ENCODE results near the gene FANCD2. TPM values are rescaled to one million over a fixed set of nuclear protein-coding genes. Genes with fewer than 3 reads are reported as not detected.
A peak's percentile ranks its signal among the peaks of the same experiment; 100 is the strongest.
"Not testable (repeated sequence)": the region's sequence is repeated elsewhere in the genome, so short reads cannot be mapped to it uniquely, and the experiment has no call there.

Gene FANCD2
- total RNA-seq, 2 donors from 2014 or later = 77.2 to 81.2 TPM

DNA sequence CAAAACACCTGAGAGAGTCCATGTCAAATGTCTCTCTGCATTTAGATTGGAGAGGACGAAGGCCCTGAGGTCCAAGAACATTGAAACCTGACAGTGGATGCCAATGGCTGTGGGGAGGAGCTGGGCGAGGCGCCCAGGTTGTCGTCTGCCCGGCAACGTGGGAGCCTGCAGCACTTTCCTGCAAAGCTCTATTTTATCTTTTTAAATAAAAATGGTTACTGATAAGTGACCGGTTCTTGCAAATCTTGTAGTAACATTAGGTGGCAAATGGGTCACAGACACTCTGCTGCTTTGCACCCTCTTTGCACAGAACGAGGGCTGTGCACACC is 19.5 kb upstream of the FANCD2 start:
- DNase-seq = no peak
- H3K36me3 Mint-ChIP-seq (ENCODE audit: insufficient read depth in 2 of 2) = peaks cover 6 to 14% of the 10 kb centered on the region in 2 donors
- ATAC-seq (replicated peaks in 1 of 2) = no peak
- peaks cover 28% of the 10 kb centered on the region for H3K4me1 Mint-ChIP-seq (ENCODE audit: low read depth)
- H3K27ac Mint-ChIP-seq = no peak overlapping the region
- peaks cover 9% of the 10 kb centered on the region for H3K27me3 Mint-ChIP-seq (ENCODE audit: low read depth)
- H3K4me3 Mint-ChIP-seq = no peak overlapping the region
- H3K9me3 Mint-ChIP-seq = no peaks in the 10 kb centered on the region

DNA sequence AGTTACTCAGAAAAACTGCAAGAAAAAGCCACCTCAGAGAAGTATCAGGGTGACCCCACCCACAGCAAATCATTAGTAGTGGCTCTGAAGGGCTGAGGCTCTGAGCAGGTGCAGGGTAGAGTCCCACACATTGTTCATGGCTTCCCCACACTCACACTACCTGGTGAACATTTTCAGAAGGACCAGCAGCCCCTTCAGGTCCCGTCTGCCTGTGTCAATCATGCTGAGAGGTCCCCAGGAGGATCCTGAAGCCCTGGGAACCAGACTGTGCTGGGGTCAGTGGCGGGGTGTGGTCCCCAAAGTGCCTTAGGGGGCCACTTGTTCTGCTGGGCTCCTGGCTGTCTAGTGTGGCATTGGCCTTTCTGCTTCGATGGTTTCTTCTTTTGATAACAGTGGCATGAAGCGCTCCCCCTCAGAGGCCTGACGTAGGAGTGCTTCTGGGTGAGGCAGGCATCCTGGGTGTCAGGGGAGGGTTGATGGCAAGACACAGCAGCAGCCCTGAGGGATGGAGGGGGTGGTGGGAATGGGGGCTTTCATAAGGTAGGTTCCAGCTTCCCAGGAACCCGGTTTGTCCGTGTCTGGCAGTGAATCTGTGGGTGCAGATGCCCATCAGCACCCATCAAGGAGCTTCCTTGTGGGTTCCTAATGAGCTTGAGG is 19.0 kb upstream of the FANCD2 start:
- Mint-ChIP-seq H3K4me1 (ENCODE audit: low read depth) (peaks cover 28% of the 10 kb centered on the region), H3K36me3 (ENCODE audit: insufficient read depth in 2 of 2) (peaks cover 6 to 12% of the 10 kb centered on the region in 2 donors), H3K27ac (no peak overlapping the region), H3K9me3 (no peaks in the 10 kb centered on the region), H3K4me3 (no peak overlapping the region), H3K27me3 (ENCODE audit: low read depth) (peaks cover 15% of the 10 kb centered on the region)
- DNase-seq = no peak
- ATAC-seq (replicated peaks in 1 of 2) = no peak

DNA sequence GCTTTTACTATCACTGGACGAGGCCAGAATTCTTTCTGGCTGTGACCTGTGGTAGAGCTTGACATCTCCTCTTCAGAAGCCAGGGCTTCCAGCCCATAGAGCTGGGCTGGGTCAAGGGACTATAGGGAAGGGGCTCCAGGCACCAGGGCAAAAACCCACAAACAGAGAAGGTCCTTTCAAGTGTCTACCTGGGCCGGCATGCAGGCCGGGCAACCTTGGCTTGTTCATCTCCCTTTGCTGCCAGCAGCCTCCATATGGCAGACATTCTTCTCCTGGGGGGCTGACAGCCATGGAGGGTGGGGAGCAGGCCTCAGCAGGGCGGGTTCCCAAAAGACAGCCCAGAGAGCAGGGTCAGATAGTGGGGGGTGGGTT is 18.0 kb upstream of the FANCD2 start:
- peaks cover 28% of the 10 kb centered on the region for H3K4me1 Mint-ChIP-seq (ENCODE audit: low read depth)
- H3K9me3 Mint-ChIP-seq; H3K27ac Mint-ChIP-seq; H3K36me3 Mint-ChIP-seq (ENCODE audit: insufficient read depth in 2 of 2); ATAC-seq (replicated peaks in 1 of 2); DNase-seq: not testable (repeated sequence)
- H3K27me3 Mint-ChIP-seq (ENCODE audit: low read depth) = peaks cover 15% of the 10 kb centered on the region
- H3K4me3 Mint-ChIP-seq = peak overlapping the region; percentile 39 to 65

DNA sequence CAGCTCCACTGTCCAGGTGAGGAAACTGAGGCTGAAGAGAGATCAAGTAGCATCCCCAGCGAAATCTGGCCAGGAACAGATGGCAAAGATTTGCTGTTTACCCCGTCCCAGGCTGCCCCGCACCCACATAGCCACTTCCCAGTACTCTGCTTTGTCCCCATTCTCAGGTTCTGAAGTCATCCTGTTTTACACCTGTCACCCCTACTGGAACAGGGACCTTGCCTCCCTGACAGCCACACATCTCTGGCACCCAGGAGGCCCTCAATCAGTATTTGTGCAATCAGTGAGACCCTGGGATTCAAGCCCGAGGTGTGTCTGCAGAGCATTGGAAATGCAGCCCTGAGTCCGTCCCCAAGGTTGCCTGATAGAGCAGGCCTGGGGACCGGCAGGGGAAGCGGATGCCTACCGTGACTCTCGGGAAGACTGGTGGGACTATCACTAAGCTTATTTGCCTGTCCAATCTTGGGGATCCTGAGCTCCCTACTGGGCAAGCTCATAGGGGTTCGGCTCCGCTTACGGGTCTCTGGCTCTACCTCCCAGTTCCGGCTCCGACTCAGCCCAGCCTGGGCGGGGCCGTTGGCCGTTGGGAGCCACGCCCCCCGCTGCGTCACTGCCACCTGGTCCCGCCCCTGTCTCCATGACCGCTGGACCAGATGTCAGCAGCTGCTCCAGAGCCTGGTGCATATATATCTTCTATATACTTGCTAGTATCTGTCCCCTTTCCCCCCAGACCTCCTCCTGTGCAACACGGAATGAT is 17.5 kb upstream of the FANCD2 start:
- DNase-seq (peak; percentile 84 to 89), ATAC-seq (replicated peaks in 1 of 2) (peak; percentile 80 to 82)
- no peak overlapping the region for H3K27ac Mint-ChIP-seq
- H3K9me3 Mint-ChIP-seq = no peaks in the 10 kb centered on the region
- peaks cover 0 to 2% of the 10 kb centered on the region in 2 donors for H3K36me3 Mint-ChIP-seq (ENCODE audit: insufficient read depth in 2 of 2)
- peak overlapping the region; percentile 65 to 72 for H3K4me3 Mint-ChIP-seq
- H3K4me1 Mint-ChIP-seq (ENCODE audit: low read depth) = peaks cover 28% of the 10 kb centered on the region
- peaks cover 15% of the 10 kb centered on the region for H3K27me3 Mint-ChIP-seq (ENCODE audit: low read depth)

DNA sequence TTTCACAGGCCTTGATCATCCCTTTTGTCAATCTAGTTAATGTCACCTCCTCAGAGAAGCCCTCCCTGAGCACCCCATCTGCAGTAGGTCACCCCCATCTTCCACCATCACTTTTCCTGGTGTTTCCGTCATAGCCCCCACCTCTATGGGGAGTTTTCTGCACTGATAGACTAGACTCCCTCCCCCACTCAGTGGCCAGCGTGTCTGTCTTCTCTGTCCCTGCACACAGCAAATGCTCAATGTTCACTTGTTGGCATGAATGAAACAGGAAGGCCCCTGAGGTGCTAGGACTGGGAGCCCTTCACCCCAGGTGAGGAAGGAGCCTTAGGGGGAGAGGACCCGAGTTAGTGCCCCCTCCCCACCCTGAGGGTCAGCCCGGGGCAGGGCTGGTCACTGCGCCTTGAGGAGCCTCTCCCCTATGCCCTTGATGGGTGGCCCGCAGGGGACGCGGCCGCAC is 15.8 kb upstream of the FANCD2 start:
- ATAC-seq (replicated peaks in 1 of 2) = no peak
- Mint-ChIP-seq H3K4me3 (peak overlapping the region; percentile 31 to 67), H3K4me1 (ENCODE audit: low read depth) (peaks cover 28% of the 10 kb centered on the region)

DNA sequence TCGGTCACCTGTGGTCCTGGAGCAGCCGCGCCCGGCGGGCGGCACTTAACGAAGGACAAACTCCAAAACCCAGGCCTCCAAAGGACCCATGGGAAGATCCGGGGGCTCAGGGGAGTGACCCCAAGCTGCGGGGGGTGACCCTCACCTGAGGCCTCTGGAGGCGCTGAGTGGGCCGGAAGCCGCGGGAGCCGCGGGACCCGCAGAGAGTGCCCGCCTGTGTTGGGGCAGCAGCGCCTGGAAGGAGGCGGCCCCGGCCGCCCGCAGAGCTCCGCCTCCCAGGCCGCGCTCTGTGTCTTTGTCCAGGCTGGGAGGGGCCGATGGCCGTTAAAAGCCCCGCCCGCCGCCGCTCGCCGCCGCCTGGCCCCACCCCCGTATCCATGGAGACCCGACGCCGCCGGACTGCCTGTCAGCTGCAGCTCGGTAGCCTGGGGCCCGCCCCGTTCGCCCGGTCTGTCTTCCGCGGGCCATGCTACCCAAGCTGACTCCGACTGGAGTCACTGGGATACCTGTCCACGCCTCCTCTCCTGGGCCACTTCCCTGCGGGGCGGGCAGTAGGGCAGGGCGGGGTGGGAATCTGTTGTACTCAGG is 15.3 kb upstream of the FANCD2 start:
- ATAC-seq (replicated peaks in 1 of 2) (peak; percentile 84 to 87), DNase-seq (peak; percentile 91 to 92)
- H3K36me3 Mint-ChIP-seq (ENCODE audit: insufficient read depth in 2 of 2) = no peaks in the 10 kb centered on the region
- H3K4me1 Mint-ChIP-seq (ENCODE audit: low read depth) = peaks cover 28% of the 10 kb centered on the region
- no peak overlapping the region for H3K27ac Mint-ChIP-seq
- H3K9me3 Mint-ChIP-seq = no peaks in the 10 kb centered on the region
- H3K27me3 Mint-ChIP-seq (ENCODE audit: low read depth) = peaks cover 15% of the 10 kb centered on the region
- H3K4me3 Mint-ChIP-seq = peak overlapping the region; percentile 31 to 67

More for the DNA sequence above, 15.8 kb upstream of the FANCD2 start:
- Mint-ChIP-seq H3K27me3 (ENCODE audit: low read depth) (peaks cover 15% of the 10 kb centered on the region), H3K9me3 (no peaks in the 10 kb centered on the region), H3K36me3 (ENCODE audit: insufficient read depth in 2 of 2) (no peaks in the 10 kb centered on the region), H3K27ac (no peak overlapping the region)
- no peak for DNase-seq

DNA sequence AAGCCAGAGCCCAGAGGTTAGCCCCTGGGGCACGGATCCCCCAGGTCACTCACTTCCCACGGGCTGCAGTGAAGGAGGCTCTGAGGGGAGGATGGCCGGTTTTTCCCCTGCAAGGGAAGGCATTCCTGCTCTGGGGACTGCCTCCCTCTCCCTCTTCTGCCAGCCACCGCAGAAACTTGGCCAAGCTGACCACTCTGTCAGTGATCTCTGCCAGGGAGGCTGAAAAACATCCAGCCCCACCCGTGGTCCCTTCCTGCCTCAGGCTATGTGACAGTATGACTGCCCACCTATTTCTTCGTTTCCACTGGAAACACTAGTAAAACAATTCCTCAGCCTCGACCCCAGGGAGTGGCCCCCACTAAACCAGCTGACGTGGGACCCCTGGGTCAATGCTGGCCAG is 14.6 kb upstream of the FANCD2 start:
- ATAC-seq (replicated peaks in 1 of 2) (no peak), DNase-seq (no peak)
- H3K27me3 Mint-ChIP-seq (ENCODE audit: low read depth) = peaks cover 15% of the 10 kb centered on the region
- no peak overlapping the region for H3K27ac Mint-ChIP-seq
- H3K4me3 Mint-ChIP-seq = peak overlapping the region; percentile 41 to 67
- no peaks in the 10 kb centered on the region for H3K36me3 Mint-ChIP-seq (ENCODE audit: insufficient read depth in 2 of 2)
- no peaks in the 10 kb centered on the region for H3K9me3 Mint-ChIP-seq
- peaks cover 28% of the 10 kb centered on the region for H3K4me1 Mint-ChIP-seq (ENCODE audit: low read depth)

DNA sequence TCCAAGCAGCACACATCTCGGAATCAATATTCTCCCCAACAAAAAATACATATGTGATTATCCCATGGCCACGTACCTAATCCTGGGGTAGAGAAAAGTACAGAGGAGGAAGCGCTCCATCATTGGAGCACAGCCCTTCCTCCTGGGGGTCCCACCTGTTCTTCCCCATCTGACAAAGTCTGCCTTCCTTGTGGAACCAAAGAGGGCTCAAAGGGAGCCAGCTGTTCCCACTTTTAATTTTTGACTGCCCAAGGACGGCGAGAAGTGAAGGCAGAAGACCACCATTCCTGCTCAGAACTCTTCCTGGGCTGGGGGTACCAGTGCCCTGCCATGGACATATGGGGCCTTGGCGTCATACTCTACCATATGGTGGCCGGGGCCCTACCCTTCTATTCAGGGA is 14.1 kb upstream of the FANCD2 start:
- Mint-ChIP-seq H3K27me3 (ENCODE audit: low read depth) (peaks cover 15% of the 10 kb centered on the region), H3K9me3 (no peaks in the 10 kb centered on the region), H3K36me3 (ENCODE audit: insufficient read depth in 2 of 2) (no peaks in the 10 kb centered on the region), H3K4me1 (ENCODE audit: low read depth) (peaks cover 28% of the 10 kb centered on the region), H3K27ac (no peak overlapping the region), H3K4me3 (peak overlapping the region in 1 of 2 donors; percentile 59)
- no peak for DNase-seq
- no peak for ATAC-seq (replicated peaks in 1 of 2)

DNA sequence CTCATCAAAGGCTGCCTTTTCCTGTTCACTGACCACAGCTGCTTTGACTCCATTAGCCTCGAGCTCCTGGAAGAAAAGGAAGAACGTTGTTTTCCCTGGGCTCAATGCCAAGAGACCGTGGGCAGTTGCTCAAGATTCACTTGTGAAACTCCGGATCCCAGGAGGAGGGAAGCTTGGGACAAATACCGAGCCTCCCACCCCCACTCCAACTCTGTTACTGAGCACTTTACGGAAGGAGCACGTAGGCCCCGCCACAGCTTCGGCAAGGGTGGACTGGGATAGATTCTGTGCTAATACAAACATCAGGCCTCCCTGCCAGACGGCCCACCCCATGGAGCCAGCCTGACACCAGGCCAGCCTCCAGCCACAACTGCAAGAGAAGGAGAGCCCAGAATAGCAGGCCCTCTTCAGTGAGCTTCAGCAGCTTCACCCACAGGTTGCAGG is 10.8 kb upstream of the FANCD2 start:
- no peak for DNase-seq
- Mint-ChIP-seq H3K27ac (no peak overlapping the region), H3K27me3 (ENCODE audit: low read depth) (peaks cover 9% of the 10 kb centered on the region), H3K4me3 (no peak overlapping the region), H3K9me3 (no peaks in the 10 kb centered on the region), H3K36me3 (ENCODE audit: insufficient read depth in 2 of 2) (peaks cover 0 to 6% of the 10 kb centered on the region in 2 donors), H3K4me1 (ENCODE audit: low read depth) (peaks cover 27% of the 10 kb centered on the region)
- ATAC-seq (replicated peaks in 1 of 2) = no peak

DNA sequence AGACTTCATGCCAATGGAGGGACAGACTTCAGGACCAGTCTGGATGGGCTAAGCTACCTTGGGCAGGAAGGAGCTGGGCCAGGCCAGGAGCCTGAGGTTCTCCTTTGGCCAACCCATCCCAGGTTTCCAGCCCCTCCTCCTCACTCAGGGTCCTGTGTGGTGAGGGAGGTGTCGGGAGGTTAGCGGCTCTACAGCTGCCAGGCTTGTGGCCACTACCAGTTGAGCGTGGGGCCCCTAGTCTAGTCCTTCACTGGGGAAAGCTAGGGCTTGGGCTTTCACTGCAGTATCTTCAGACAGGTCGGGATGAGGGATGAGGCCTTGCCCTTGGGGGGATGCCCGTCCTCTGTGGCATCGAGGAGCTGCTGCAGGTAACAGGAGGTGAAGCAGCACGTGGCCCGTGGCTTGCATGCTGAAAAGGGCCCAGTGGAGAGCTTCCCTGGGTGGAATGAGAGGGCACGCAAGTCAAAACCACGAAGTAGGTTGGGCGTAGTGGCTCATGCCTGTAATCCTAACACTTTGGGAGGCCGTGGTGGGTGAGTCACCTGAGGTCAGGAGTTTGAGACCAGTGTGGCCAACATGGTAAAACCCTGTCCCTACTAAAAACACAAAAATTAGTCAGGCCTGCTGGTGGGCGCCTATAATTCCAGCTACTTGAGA is 8.5 kb upstream of the FANCD2 start:
- DNase-seq = peak; percentile 79 to 86
- Mint-ChIP-seq H3K4me3 (no peak overlapping the region), H3K4me1 (ENCODE audit: low read depth) (peaks cover 25% of the 10 kb centered on the region), H3K27me3 (ENCODE audit: low read depth) (no peaks in the 10 kb centered on the region), H3K27ac (peak overlapping the region; percentile 42), H3K36me3 (ENCODE audit: insufficient read depth in 2 of 2) (peaks cover 0 to 6% of the 10 kb centered on the region in 2 donors), H3K9me3 (no peaks in the 10 kb centered on the region)
- ATAC-seq (replicated peaks in 1 of 2) = peak; percentile 94 to 96

DNA sequence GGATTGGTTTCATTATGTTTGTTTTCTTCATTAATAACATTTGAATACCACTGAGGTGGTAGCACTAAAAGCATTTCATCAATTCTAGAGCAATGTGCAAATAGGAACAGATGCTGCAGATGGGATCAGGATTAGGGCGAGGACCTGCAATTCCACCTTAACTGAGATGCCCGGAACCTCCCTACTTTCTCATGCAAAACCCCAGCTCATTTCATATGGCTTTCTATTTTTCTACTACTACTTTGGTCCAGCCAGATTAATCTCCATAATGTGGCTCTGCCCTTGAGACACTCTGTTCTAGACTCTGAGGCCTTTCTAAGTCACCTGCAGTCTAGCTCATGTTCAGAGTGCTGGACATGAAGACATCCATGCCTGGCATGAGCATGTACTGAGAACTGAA is 7.4 kb upstream of the FANCD2 start:
- not testable (repeated sequence) for H3K4me3 Mint-ChIP-seq; H3K36me3 Mint-ChIP-seq (ENCODE audit: insufficient read depth in 2 of 2)

DNA sequence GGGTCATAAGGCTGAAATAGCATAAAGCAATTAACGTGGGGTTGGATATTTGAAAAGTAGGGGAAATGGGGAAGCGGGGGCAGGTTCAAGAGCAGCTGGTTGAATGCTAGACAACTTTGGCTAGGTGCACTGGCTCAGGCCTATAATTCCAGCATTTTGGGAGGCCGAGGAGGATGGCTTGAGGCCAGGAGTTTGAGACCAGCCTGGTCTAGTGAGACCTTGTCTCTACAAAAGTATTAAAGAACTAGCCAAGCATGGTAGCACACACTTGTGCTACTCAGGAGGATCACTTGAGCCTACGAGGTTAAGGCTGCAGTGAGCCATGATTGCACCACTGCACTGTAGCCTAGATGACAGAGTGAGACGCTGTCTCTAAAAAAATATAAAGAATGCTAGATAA is 6.9 kb upstream of the FANCD2 start:
- no peak overlapping the region for H3K4me3 Mint-ChIP-seq
- no peaks in the 10 kb centered on the region for H3K27me3 Mint-ChIP-seq (ENCODE audit: low read depth)
- H3K36me3 Mint-ChIP-seq (ENCODE audit: insufficient read depth in 2 of 2) = peaks cover 0 to 6% of the 10 kb centered on the region in 2 donors
- DNase-seq = no peak
- H3K4me1 Mint-ChIP-seq (ENCODE audit: low read depth) = peaks cover 31% of the 10 kb centered on the region
- H3K9me3 Mint-ChIP-seq = no peaks in the 10 kb centered on the region
- ATAC-seq (replicated peaks in 1 of 2) = no peak
- peak overlapping the region; percentile 28 for H3K27ac Mint-ChIP-seq

More for the DNA sequence above, 7.4 kb upstream of the FANCD2 start:
- peaks cover 31% of the 10 kb centered on the region for H3K4me1 Mint-ChIP-seq (ENCODE audit: low read depth)
- ATAC-seq (replicated peaks in 1 of 2); H3K27me3 Mint-ChIP-seq (ENCODE audit: low read depth); H3K9me3 Mint-ChIP-seq; H3K27ac Mint-ChIP-seq; DNase-seq: not testable (repeated sequence)

Data from activated T-cell treated with anti-CD3 and anti-CD28 coated beads, Interleukin-2, amount 50 U/mL, for 72 hours (primary cell).